ENCODE data around the gene SOD3. TPM values are rescaled to one million over a fixed set of nuclear protein-coding genes. Genes with fewer than 3 reads are reported as not detected.
A peak's percentile ranks its signal among the peaks of the same experiment; 100 is the strongest.

The SOD3 gene
- total and polyA plus RNA-seq, 2 donors (not counting 1 experiment from before 2014, with no cell fraction given) = 19.6 to 34.8 TPM

- Histone ChIP-seq H3K79me2 (ENCODE audit: control insufficient read depth, insufficient read depth, low read length) (no peaks in the 10 kb centered on the region), H3K4me1 (ENCODE audit: control insufficient read depth, extremely low read depth, insufficient read depth, low read length) (peaks cover 9% of the 10 kb centered on the region), H3K9me3 (ENCODE audit: control insufficient read depth, insufficient read depth, low read depth, low read length) (no peaks in the 10 kb centered on the region), H3K9ac (ENCODE audit: insufficient read depth, low read length) (no peak overlapping the region), H3K27ac (ENCODE audit: insufficient read depth, low read length) (no peak overlapping the region), H3K4me2 (ENCODE audit: extremely low read depth, insufficient read depth, low read length) (no peak overlapping the region), H3K4me3 (replicated peaks in 1 of 4; ENCODE audit: control extremely low read depth in 1 of 4, insufficient read depth in 1 of 4, low read depth in 3 of 4, low read length in 4 of 4) (no peak overlapping the region), H3K36me3 (ENCODE audit: control insufficient read depth, insufficient read depth, low read length) (no peaks in the 10 kb centered on the region), H3K27me3 (ENCODE audit: control insufficient read depth, insufficient read depth, low read length) (no peaks in the 10 kb centered on the region), H2AFZ (ENCODE audit: low read length) (no peak overlapping the region), H4K20me1 (ENCODE audit: control insufficient read depth, extremely low read depth, insufficient read depth, low read length) (no peaks in the 10 kb centered on the region)
- TF ChIP-seq EZH2 (IDR thresholded peaks at IDR 0.05; ENCODE audit: low read length, missing control alignments) (no peak), CTCF (conservative IDR thresholded peaks at IDR 0.05 in 1 of 2, IDR thresholded peaks at IDR 0.05 in 1 of 2; ENCODE audit: low read depth in 1 of 2, low read length in 2 of 2) (no peak)
- DNase-seq (ENCODE audit: low read depth in 2 of 2) = no peak
Measured at GRCh38 chr4:24791043-24791442, 4.3 kb upstream of the SOD3 start.

- H3K79me2 ChIP-seq (ENCODE audit: control insufficient read depth, insufficient read depth, low read length) = no peaks in the 10 kb centered on the region
- H3K9me3 ChIP-seq (ENCODE audit: control insufficient read depth, insufficient read depth, low read depth, low read length) = no peaks in the 10 kb centered on the region
- TF ChIP-seq CTCF (conservative IDR thresholded peaks at IDR 0.05 in 1 of 2, IDR thresholded peaks at IDR 0.05 in 1 of 2; ENCODE audit: low read depth in 1 of 2, low read length in 2 of 2) (no peak), EZH2 (IDR thresholded peaks at IDR 0.05; ENCODE audit: low read length, missing control alignments) (no peak)
- no peak for DNase-seq (ENCODE audit: low read depth in 2 of 2)
- no peaks in the 10 kb centered on the region for H3K27me3 ChIP-seq (ENCODE audit: control insufficient read depth, insufficient read depth, low read length)
- H3K36me3 ChIP-seq (ENCODE audit: control insufficient read depth, insufficient read depth, low read length) = no peaks in the 10 kb centered on the region
- no peaks in the 10 kb centered on the region for H4K20me1 ChIP-seq (ENCODE audit: control insufficient read depth, extremely low read depth, insufficient read depth, low read length)
- no peak overlapping the region for H3K4me3 ChIP-seq (replicated peaks in 1 of 4; ENCODE audit: control extremely low read depth in 1 of 4, insufficient read depth in 1 of 4, low read depth in 3 of 4, low read length in 4 of 4)
- no peak overlapping the region for H3K4me2 ChIP-seq (ENCODE audit: extremely low read depth, insufficient read depth, low read length)
- no peak overlapping the region for H3K27ac ChIP-seq (ENCODE audit: insufficient read depth, low read length)
- H3K4me1 ChIP-seq (ENCODE audit: control insufficient read depth, extremely low read depth, insufficient read depth, low read length) = peaks cover 9% of the 10 kb centered on the region
- H3K9ac ChIP-seq (ENCODE audit: insufficient read depth, low read length) = no peak overlapping the region
- H2AFZ ChIP-seq (ENCODE audit: low read length) = no peak overlapping the region
Measured at GRCh38 chr4:24792552-24792951, 2.8 kb upstream of the SOD3 start.

GRCh38 chr4:24793219-24794005, 2.0 kb upstream of the SOD3 start:
- H3K4me3 ChIP-seq (replicated peaks in 1 of 4; ENCODE audit: control extremely low read depth in 1 of 4, insufficient read depth in 1 of 4, low read depth in 3 of 4, low read length in 4 of 4) = no peak overlapping the region
- H3K27me3 ChIP-seq (ENCODE audit: control insufficient read depth, insufficient read depth, low read length) = no peaks in the 10 kb centered on the region
- peaks cover 9% of the 10 kb centered on the region for H3K4me1 ChIP-seq (ENCODE audit: control insufficient read depth, extremely low read depth, insufficient read depth, low read length)
- no peaks in the 10 kb centered on the region for H4K20me1 ChIP-seq (ENCODE audit: control insufficient read depth, extremely low read depth, insufficient read depth, low read length)
- DNase-seq (ENCODE audit: low read depth in 2 of 2) = peak in 1 of 2 donors; percentile 20
- no peaks in the 10 kb centered on the region for H3K36me3 ChIP-seq (ENCODE audit: control insufficient read depth, insufficient read depth, low read length)
- no peak overlapping the region for H3K27ac ChIP-seq (ENCODE audit: insufficient read depth, low read length)
- H3K9ac ChIP-seq (ENCODE audit: insufficient read depth, low read length) = no peak overlapping the region
- no peaks in the 10 kb centered on the region for H3K79me2 ChIP-seq (ENCODE audit: control insufficient read depth, insufficient read depth, low read length)
- TF ChIP-seq EZH2 (IDR thresholded peaks at IDR 0.05; ENCODE audit: low read length, missing control alignments) (no peak), CTCF (conservative IDR thresholded peaks at IDR 0.05 in 1 of 2, IDR thresholded peaks at IDR 0.05 in 1 of 2; ENCODE audit: low read depth in 1 of 2, low read length in 2 of 2) (peak in 1 of 2 donors; percentile 37)
- H3K9me3 ChIP-seq (ENCODE audit: control insufficient read depth, insufficient read depth, low read depth, low read length) = no peaks in the 10 kb centered on the region
- no peak overlapping the region for H2AFZ ChIP-seq (ENCODE audit: low read length)
- no peak overlapping the region for H3K4me2 ChIP-seq (ENCODE audit: extremely low read depth, insufficient read depth, low read length)
